GM20000 (cell line): Measurements from ENCODE around the gene TECPR1.

Experiments
- DNase-seq: peaks from one replicate; pipeline ENCODE4 v3.0.0; 2012; ENCODE audit warnings: low spot score
- CTCF ChIP-seq: IDR thresholded peaks from 2 replicates; pipeline ENCODE4 v1.5.1; 2012; ENCODE audit warnings: mild to moderate bottlenecking, control low read depth; ENCODE audit errors: extremely low read depth, missing control alignments

The TECPR1 gene

DNA sequence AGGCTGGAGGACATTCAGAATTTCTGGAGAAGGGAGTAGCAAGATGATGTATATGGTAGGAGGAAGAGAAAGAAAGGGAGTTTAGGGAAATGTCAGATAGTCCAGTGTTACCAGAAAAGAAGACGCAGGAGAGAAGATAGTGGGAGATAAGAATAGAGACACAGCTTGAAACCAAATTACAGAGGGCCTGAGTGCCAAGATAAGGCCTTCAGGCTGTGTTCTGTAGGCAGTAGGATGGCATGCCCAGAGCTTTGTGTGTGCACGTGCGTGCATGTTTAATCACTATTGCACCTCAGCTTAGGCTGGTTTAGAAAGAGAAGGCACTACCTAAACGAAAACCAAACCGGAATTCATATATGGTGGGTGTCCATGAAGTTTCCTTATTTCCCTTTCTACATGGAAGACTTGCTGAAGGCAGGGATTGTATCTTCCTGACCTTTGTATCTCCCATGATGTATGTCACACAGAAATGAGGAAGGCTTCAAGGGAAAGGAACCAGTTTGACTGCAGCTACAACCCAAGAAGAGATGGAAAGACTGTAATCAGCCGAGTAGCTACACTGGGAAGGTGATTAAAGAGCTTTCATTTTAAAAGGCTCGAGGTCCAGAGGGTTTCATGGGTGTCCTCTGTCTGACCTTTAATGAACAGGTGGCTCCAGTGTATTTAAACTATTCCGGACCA, 76.6 kb downstream of the TECPR1 start:
- TF ChIP-seq CTCF, result no peak
- DNase-seq, result no peak

DNA sequence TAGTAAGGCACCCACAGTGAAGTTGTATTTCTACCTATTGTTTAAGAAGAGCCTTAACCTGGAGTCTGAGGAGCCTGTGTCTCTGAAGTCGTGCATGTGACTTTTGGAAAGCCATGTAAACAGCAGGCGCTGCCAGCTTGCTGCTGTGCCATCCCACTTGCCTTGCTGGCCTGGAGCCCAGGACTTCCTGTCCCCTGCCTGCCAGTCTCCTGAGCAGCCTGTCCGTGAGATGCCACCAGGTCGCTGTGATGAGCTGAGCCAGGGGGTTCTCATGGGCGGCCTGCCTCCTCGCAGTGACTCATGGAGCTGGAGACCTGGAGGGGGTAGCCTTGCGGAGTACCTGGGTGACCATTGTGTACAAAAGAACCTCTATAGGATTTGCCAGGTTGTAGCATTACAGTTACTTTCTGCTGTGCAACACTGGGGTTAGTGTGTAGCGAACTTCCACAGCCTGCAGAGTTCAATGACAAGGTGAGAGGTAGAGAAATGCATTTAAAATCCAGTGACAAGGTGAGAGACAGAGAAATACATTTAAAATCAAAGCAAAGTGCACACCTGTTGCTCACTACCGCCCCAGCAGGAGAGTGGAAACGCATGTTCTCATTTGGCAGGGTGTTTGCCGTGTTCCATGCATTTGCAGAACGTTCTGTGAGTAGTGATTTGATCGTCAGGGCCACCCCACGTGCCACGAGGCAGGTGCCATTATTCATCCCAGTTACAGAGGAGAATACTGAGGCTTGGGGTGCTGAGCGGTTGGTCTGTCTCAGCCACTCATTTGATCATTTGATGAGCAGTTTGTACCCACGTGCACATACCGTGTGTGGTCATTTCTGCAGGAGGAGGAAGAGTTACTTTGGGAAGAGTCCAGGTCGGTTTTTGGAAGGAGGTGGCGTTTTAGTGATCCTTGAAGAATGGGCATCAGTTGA, 77.4 kb downstream of the TECPR1 start:
- DNase-seq, result no peak
- TF ChIP-seq CTCF, result no peak

- TF ChIP-seq CTCF, result no peak
- no peak for DNase-seq
Measured at GRCh38 chr7:98171449-98171848, 80.6 kb downstream of the TECPR1 start.

GRCh38 chr7:98170966-98171365, 81.1 kb downstream of the TECPR1 start:
- TF ChIP-seq CTCF, result no peak
- no peak for DNase-seq

- DNase-seq, result no peak
- no peak for TF ChIP-seq CTCF
Measured at GRCh38 chr7:98168904-98169621, 83.0 kb downstream of the TECPR1 start.

DNA sequence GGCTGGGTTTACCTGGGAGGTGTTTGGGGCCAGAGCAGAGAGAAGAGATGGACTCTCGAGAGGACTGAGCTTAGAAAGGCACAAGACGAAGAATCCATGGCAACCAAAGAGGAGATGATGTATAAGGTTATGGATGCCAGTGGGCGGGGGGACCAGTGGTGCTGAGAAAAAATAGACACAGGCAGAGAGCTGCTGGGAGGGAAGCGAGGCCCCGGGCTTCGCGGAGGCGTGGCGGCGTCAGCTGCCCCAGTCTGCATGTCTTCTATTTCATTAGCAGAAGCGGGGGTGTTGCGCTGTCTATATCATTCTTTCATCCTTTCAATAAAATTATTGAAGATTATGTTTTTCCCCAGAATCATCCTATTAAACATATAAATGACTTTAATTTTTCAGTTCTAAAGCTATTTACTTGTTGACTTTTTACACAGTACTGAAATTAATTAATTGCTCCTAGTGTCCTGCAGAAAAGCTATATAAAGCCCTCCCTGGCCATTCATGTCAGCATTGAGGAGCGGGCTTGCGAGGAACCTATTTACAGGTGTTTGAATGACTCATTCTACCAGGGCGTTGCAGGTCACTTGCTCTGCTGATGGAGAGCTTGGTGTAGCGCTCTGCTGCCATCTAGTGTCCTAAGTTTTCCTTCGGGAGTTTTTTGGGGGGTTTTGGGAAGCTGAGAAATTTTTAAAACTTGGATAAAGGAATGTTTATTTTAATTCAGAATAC, 83.7 kb downstream of the TECPR1 start:
- peak; percentile 46 for TF ChIP-seq CTCF
- DNase-seq, result peak; percentile 91
